ENCODE data around the gene SPHK1.

DNA sequence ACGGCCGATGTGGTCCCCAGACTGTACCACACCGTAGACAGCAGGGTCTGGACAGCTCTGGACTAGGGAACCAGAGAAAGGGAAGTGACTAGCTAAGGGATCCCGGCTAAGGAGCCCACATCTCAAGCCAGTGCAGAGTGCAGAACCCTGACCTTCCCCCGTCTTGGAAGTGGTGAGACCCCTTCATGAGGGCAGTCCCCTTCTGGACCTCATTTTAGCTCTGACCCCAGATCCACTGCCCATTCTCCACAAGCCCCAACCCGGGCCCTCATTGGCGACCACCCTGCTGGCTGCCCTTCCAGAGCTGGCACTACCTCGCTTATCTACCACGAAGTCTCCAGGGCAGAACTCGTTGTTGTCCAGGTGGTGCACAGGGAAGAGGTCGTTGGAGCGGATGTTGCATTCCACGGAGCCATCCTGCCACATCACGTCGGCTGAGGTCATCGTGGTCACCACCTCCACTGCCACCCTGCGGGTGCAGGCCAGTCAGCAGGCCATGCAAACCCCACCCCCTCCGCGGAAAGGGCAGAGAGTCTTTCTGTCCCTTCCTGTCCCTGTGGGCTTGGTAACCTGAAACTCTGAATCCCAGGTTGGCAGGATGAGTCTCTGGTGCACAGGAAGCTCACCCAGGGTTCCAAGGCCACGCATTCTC, 14.2 kb downstream of the SPHK1 start:
- TF ChIP-seq POLR2A (IDR thresholded peaks at IDR 0.05) (no peak), POLR2AphosphoS5 (IDR thresholded peaks at IDR 0.05) (no peak)
- TF ChIP-seq, protein P1, sequence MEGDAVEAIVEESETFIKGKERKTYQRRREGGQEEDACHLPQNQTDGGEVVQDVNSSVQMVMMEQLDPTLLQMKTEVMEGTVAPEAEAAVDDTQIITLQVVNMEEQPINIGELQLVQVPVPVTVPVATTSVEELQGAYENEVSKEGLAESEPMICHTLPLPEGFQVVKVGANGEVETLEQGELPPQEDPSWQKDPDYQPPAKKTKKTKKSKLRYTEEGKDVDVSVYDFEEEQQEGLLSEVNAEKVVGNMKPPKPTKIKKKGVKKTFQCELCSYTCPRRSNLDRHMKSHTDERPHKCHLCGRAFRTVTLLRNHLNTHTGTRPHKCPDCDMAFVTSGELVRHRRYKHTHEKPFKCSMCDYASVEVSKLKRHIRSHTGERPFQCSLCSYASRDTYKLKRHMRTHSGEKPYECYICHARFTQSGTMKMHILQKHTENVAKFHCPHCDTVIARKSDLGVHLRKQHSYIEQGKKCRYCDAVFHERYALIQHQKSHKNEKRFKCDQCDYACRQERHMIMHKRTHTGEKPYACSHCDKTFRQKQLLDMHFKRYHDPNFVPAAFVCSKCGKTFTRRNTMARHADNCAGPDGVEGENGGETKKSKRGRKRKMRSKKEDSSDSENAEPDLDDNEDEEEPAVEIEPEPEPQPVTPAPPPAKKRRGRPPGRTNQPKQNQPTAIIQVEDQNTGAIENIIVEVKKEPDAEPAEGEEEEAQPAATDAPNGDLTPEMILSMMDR (IDR thresholded peaks at IDR 0.05), result no peak
